GM19351 (cell line): Measurements from ENCODE around the gene SOCS7.
"Not testable (repeated sequence)": the region's sequence is repeated elsewhere in the genome, so short reads cannot be mapped to it uniquely, and the experiment has no call there.

Source experiments
- ATAC-seq: cut with Tn5 transposase; IDR thresholded peaks from one replicate; pipeline ENCODE4 v1.9.1; 2021; ENCODE audit warnings: mild to moderate bottlenecking, moderate library complexity; ENCODE audit not compliant: unreplicated experiment

Gene SOCS7

DNA sequence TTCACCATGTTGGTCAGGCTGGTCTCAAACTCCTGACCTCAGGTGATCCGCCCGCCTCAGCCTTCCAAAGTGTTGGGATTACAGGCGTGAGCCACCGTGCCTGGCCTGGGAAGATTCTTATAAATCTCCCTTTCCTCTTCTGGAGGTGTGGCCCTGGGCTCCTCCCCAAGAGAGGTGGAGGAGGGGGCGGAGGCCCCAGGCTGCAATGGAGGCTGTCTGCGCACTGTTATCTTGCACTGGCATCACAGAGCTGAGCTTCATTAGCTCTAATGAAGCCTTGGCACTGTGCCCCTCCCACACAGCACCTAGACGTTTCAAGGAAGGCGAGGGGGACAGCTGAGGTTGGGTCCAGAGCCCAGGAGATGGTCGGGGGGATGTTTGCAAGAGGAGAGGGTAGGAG, 84.2 kb downstream of the SOCS7 start:
- ATAC-seq: no peak

DNA sequence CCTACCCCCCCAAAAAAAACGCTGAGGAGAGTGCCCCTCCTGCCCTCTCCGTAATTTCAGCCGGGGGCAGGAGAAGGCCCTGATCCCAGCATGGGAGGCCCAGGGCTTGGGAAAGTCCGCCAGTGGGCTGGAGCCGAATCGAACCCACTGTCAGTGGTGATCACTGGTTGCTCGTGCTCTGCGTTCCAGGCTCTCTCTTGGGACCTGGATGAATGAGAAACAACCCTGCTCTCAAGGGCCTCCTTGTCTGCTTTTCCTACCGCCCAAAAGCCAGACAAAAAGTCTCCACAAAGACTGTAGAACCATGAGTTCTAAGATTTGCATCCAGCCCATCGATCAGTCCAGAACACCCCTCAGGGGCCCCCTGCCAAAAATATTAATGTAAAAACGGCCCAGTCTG, 84.7 kb downstream of the SOCS7 start:
- ATAC-seq: no peak

DNA sequence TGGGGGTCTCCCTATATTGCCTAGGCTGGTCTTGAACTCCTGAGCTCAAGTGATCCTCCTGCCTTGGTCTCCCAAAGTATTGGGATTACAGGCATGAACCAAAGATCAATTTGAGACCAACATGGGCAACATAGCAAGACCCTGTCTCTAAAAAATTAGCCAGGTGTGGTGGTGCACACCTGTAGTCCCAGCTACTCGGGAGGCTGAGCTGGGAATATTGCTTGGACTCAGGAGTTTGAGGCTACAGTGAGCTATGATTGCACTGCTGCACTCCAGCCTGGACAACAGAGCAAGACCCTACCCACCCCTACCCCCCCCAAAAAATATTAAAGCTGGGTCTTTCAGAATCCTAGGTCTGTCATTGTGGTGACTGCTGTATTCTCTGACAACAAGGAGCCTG, 85.7 kb downstream of the SOCS7 start:
- ATAC-seq: not testable (repeated sequence)

DNA sequence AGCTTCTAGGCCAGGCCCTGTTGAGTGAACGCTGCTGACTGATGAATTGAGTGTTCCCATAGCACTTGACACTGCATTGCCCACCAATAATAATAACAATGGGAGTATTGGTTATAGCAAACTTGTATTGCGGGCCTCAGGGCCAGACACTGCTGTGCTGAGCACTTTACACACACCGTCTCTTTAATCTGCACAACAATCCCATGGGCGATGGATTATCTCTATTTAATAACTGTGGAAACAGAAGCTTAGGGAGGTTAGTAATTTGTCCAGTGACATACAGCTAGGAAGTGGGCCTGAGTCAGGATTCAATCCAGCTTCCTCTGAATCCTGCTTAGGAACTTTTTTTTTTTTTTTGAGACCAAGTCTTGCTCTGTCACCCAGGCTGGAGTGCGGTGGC, 87.8 kb downstream of the SOCS7 start:
- no peak for ATAC-seq

DNA sequence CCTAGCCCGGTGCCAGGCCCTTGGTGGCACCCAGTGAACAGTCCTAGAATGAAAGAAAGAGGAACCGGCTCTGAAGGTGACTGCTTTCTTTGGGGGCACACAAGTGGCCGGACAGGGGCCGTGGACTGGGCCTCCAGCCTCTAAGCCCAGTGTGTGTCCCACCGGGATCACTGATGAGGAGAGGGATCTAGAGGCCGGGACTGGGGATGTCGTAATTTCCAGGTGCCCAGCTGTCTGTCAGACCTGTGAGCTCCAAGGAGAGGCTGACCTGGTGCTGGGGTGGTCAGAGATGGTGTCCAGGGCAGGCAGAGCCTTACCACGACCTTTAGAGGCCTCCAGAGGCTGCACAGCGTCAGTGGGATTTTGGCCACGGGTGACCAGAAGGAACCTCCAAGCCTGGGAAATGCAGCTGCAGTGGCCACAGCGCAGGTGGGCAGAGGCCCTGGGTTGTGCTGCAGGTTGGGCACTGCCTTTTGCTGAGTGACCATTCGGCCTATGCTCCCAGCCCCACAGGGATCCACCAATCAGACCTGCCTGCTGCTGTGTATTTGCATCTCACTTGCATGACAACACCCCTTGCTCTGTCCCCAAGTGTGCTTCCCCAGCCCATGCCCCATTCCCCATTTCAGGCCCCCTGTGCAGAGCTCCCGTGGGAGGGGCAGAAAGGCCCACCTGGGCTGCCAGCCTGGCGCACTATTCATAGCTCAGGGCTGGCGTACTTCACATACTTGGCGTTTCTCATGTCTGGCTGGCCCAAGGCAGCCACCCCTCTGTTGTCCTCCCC, 89.2 kb downstream of the SOCS7 start:
- no peak for ATAC-seq

DNA sequence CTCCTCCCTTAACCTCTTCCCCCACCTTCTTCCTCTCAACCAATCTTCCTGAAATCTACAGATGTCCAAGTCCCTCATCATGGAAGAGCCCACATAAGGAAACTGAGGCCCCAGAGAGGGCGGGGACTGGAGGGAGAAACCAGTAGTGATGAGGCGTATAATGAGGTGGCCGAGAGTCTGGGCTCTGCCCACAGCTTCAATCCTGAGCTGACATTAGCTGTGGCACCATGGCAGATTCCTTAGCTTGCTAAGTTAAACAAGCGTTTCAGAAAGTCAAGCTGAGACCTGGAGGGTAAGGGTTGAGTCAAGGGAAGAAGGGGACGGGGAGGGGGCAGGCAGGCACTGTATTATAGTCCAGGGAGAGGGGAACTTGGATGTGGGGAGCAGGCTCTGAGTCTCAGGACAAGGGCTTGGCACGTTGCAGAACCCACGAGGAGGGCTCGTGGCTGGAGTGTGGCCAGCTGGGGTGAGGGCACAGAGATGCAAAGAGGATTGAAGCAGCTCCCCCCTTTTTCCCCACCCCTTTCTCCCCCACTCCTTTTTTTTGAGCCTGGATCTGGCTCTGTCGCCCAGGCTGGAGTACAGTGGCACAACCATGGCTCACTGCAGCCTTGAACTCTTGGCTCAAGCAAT, 89.9 kb downstream of the SOCS7 start:
- ATAC-seq: no peak

DNA sequence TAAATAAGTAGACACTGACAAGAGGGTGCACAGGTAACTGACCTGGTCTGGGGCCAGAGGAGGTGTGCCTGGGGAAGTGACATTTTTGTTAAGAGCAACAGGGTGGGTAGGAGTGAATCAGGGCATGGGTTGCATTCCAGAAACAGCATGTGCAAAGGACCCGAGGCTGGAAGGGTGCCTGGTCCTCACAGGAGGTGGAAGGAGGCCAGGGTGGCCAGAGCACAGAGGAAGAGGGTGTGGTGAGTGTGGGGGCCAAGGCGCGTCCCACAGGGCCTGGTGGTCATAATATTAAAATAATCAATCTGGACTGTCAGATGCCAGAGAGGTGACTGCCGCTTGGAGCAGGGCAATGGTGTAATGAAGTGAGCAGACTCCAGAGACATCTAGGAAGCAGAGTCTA, 90.9 kb downstream of the SOCS7 start:
- no peak for ATAC-seq

DNA sequence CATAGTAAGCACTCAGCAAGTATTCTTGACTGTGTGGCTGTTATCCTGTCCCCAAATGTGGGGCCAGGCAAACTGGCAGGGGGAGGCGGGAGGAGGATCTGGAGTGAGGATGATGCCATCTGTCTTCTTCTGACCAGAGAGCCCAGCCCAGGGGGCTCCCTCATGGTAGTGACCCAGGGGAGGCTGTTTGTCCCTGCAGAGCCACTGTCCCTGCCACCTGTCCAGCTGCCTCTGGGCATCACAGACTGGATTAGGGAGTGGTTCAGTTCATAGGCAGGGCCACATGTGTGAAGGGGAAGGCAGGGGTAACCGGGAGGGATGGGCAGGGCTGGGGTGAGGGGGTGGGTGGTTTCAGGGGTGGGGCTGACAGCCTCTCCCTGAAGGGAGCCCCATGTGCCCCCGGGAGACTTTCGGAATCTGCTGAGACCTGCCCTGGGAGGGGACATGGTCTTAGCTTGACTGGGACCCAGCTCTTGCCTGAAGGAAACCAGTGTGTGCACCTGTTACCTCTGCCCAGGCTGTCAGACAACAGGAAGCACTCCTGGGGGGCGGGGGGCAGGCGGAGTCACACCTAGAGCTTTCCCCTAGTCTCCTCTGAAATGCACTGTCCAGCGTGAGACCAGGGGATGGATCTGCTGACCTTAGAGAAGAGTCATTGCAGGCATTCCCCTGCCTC, 91.8 kb downstream of the SOCS7 start:
- no peak for ATAC-seq

DNA sequence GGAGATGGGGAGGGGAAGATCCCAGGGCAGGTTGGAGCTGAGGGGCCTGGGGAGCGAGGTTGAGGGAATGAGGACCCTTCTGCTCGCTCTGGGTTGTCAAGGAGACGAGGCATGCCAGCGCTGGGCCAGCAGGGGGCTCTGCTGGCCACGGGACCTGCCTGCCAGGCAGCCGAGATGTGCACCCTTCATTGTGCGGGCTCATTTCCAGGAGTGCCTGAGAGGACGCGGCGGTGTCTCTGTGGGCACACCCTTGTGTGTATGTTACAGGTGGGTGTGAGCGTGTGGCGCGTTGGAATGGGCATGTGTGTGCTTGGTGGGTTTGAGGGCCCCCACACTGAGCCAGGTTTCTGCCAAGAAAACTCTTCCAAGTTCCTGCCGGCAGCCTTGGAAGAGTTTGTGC, 92.5 kb downstream of the SOCS7 start:
- no peak for ATAC-seq

DNA sequence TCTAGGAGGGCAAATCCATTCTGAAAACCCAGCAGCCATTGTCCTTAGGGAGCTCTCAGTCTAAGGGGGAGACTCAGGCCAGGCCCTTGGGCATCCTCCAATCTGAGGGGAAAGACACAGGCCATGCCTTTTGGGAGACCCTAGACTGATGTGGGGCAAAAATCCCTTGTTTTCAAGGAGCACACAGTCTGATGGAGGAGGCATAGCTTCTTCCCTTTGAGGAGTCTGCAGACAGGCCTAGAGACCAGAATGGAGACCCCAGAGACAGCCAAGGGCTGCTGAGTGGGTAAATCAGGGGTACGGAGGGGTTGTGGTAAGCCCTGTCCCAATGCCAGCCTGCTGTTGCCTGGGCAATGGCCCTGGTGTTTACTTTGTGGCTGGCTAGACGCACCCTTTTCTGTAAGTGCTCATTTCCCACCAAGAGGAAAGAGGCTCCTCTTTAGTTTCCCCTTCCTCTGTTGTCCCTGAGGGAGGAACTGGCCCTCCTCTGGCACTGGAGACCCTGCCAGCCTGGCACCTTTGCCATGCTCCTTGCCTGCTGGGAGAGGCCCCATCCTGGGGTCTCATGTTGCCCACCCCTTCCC, 96.0 kb downstream of the SOCS7 start:
- no peak for ATAC-seq

DNA sequence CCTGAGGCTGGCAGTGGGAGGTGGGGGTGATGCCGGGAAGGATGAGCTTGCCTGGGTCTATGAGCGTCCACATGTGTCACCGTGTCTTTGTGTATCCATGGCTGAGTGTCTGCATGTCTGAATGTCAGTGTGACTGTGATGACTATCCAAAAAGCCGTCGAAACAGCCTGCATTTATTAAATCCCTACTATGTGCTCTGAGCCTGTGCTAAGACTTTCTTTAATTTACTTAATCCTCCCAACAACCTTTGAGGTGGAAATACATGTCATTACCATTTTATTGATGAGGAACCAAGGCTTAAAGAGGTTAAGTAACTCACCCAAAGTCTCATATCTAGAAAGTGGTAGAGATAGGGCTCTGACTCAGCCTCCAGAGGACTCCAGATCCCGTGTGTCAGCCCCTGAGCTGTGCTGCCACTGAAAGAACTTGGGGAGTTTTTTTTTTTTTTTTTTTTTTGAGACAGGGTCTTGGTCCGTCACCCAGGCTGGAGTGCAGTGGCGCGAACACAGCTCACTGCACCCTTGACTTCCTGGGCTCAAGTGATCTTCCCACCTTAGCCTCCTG, 96.6 kb downstream of the SOCS7 start:
- ATAC-seq: no peak

DNA sequence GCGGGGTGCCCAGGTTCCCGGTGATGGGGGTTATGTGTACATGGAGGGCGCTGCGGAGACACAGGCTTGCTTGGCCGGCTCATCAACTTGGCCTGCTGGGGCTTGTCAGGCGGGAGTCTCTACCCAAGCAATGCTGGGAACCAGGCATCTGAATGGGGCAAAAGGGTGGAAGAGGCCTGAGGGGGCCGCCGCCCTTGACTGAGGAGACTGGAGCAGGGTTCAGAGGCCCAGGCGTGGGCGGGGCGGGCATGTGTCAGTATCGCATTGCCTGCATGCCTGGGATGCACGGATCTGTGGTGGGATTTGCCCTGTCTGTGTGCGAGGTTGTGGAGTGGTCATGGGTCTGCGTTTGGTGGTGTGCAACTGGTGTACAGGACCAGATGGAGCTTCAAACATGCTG, 97.7 kb downstream of the SOCS7 start:
- no peak for ATAC-seq

DNA sequence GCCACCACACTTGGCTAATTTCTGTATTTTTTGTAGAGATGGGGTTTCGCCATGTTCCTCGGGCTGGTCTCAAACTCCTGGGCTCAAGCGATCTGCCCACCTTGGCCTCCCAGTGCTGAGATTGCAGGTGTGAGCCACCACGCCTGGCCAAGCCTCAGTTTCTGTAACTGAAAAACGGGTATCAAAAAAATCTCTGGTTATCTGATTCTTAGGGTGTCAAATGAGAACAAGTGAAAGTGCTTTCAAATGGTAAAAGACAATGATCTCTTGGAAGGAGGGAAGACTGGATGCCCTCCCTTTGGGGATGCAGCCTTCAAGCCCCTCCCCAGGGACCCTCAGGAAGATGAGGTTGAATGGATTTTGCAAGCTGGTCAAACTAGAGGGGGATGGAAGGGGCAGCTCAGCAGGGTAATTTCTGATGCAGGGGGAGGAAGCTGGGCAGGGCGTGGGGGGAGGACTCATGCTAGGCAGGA, 98.9 kb downstream of the SOCS7 start:
- ATAC-seq: no peak

DNA sequence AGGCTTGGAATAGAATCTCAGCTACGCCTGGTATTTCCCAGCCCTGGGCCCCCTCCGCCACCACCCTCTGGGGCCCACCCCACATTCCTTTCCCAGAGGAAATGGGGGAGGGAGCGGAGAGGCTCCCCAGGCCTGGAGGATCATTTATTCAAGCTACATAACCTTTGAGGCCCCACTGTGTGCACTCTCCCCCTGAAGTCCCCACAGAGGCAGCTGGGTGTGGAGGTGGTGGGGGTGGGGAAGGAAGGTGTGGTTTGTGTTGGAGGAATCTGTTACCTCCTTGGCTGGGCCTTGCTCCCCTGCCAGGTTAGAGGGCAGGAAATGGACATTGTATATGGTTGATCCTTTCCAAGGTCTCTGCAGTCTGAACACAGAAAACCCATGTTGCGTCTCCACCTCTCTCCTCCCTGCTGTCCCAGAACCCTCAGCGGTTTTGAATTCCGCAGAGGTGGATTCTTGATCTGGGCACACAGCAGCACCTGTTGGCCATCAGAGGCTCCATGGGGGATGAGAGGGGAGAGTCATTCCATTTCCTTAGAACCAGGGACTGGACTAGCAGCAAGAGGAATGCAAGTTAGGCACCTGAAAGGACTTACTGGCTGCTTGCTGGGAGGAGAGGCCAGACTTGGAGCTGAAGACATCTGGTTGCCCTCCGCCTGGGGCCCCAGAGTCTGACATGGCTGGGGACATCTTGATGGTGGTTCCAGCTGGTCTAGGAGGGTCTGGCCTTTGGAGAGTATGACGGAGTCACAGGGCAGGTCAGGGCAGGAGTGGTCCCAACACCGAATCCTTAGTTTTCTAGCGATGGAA, 99.6 kb downstream of the SOCS7 start:
- no peak for ATAC-seq

DNA sequence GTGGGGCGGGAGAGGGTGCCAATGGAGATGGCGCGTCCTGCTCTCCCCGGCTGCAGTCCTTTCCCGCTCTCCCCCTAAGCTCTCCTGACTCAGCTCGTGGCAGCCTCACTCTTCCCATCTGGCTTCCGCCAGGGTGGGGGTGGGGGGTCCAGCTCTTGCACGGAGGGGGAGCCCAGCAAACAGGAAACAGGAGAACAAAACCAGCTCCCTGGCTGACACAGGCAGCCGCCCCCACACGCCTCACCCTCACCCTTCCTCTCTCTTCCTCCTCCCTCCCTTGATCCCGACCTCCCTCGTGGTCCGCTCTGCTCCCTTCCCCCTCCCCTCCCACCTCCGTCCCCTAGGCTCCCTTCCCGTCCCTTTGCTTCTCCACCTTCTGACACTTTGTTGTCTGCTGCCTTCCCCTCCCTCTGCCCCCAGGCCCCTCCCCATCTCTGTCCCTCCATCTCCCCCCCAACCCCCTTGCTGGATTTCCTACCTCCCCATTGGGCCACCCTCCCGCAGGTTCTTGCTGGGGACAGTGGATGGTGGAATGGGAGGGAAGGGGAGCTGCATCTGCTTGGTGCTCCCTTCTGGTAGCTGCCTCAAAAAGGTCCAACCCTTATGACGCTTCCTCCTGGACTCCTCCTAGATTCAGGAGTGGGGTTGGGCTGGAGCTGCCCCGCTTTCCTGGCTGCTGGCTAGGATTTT, 100.3 kb downstream of the SOCS7 start:
- ATAC-seq: no peak

DNA sequence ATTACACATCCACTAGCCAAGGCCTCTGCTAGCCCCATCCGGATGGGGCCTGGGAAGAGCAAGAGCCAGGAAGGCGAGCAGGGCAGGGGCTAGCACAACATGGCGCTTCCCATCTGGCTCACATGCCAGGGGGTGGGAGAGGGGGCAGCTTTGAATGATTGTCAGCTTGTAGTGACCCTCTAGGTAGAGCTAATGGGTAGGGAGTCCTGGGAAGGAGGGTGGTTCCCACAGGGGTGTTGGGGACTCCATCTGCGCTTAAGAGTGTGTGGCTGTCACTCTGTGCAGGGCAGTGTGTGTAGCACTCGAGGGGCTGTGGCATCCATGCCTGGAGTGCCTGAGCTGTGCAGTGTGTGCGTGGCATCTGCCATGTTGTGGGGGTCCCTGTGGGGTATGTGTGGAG, 101.1 kb downstream of the SOCS7 start:
- no peak for ATAC-seq

DNA sequence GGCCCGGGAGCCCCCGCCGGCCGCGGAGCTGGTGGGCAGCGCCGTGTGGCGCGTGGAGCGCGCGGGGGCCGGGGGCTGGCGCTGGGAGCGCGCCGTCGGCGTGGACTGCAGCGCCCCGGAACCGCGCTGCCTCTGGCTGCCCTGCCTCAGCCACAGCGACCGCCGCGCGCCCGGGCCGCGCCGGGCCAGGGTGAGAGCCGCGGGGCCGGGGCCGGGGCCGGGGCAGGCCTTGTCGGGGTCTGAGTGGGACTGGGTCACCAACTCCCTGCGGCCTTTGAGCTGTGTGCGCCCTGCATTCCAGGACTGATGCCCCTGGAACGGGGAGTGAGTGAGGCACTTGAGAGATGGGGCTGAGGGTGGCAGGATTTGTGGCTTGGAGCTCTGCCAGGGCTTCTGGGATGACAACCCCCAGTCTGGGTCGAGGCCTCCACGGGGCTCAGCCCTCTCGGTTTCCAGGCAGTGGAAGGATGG, 102.3 kb downstream of the SOCS7 start:
- ATAC-seq: no peak

DNA sequence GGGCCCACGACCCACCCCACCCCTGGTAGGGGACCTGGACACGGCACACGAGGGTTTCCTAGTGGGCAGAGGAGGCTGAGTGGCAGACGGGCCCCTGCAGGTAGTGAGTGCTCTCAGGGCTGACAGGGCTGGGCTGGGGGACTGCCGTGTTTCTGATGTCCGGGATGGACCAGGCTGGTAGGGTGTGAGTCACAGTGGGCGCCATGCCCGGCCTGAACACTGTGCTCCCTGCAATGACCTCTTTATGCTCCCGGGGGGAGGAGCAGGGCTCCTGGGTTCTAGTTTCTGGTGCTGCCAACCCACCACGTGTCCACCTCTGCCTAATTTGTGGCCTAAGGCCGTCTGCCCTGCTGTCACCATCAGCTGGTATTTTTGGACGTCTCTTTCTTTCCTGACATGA, 102.9 kb downstream of the SOCS7 start:
- ATAC-seq: no peak
